VCaP (cell line): ENCODE data around the gene ZFPL1.

ENCODE experiments used
- H3K27ac ChIP-seq: fragments of 450-650 bp; 2 replicates; pipeline ENCODE4 v1.5.1; 2017
- TF ChIP-seq, protein P1 (sequence below): fragments of 450-650 bp; conservative IDR thresholded peaks from 2 replicates; pipeline ENCODE4 v1.5.1; 2017; ENCODE audit warnings: mild to moderate bottlenecking, moderate library complexity

The ZFPL1 gene

GRCh38 chr11:65056999-65057398 is 27.0 kb upstream of the ZFPL1 start:
- TF ChIP-seq, protein P1, sequence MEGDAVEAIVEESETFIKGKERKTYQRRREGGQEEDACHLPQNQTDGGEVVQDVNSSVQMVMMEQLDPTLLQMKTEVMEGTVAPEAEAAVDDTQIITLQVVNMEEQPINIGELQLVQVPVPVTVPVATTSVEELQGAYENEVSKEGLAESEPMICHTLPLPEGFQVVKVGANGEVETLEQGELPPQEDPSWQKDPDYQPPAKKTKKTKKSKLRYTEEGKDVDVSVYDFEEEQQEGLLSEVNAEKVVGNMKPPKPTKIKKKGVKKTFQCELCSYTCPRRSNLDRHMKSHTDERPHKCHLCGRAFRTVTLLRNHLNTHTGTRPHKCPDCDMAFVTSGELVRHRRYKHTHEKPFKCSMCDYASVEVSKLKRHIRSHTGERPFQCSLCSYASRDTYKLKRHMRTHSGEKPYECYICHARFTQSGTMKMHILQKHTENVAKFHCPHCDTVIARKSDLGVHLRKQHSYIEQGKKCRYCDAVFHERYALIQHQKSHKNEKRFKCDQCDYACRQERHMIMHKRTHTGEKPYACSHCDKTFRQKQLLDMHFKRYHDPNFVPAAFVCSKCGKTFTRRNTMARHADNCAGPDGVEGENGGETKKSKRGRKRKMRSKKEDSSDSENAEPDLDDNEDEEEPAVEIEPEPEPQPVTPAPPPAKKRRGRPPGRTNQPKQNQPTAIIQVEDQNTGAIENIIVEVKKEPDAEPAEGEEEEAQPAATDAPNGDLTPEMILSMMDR: no peak
- H3K27ac ChIP-seq: no peak overlapping the region

- no peak overlapping the region for H3K27ac ChIP-seq
- TF ChIP-seq, protein P1: no peak
Measured at GRCh38 chr11:65057526-65057925, 26.5 kb upstream of the ZFPL1 start.

DNA sequence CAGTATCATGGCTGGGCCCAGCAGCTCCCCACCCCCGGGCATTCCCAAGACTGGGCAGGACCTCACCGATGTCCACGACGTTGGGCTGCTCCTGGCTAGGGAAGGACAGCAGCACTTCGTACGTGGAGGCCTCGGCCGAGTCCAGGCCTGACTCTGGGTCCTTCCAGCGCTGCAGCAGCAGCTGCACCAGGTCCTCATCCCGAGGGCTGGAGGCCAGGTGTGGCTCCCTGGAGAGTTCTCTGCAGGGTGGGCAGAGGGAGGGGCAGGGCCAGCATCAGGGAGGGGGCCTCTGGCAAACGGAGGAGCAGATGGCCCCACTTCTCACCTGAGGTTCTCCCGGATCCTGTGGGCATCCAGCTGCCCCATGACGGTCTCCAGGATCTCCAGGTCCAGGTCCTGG is 26.0 kb upstream of the ZFPL1 start:
- TF ChIP-seq, protein P1: no peak

GRCh38 chr11:65058419-65059054 is 25.5 kb upstream of the ZFPL1 start, which contains the start of gene NAALADL1:
NAALADL1 (minus strand) TSS chr11:65058553; CDS start chr11:65058521, 32 bp downstream.
- H3K27ac ChIP-seq: no peak within 1 kb of the TSS
- TF ChIP-seq, protein P1: no peak

More for the DNA sequence above, 26.0 kb upstream of the ZFPL1 start:
- H3K27ac ChIP-seq: no peak overlapping the region

DNA sequence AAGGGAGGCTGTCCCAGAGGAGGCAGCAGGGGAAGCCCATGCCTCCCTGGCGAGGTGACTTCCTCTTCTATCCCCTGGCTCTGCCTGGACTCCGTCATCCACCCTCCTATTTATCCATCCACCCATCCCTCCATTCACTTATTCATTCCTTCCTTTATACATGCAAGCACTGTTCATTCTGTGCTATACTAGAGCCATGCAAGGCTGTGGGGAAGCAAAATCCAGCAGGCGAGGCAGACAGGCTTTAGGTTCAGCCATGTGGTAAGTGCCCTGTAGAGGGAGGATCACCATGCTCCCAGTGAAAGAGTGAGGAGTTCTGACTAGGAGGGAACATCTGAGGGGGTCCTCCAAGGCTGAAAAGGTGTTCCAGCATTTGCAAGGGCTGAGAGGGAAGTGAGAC is 24.5 kb upstream of the ZFPL1 start:
- TF ChIP-seq, protein P1: no peak

GRCh38 chr11:65059959-65060824 is 23.8 kb upstream of the ZFPL1 start:
- TF ChIP-seq, protein P1: no peak
- no peak overlapping the region for H3K27ac ChIP-seq

More for the DNA sequence above, 24.5 kb upstream of the ZFPL1 start:
- no peak overlapping the region for H3K27ac ChIP-seq

GRCh38 chr11:65060913-65061408 is 23.1 kb upstream of the ZFPL1 start:
- no peak overlapping the region for H3K27ac ChIP-seq
- TF ChIP-seq, protein P1: 0 out of 2 replicates have a peak, but pooled peaks have one; percentile 13
